Epithelial cell of prostate (primary cell): ENCODE results near the gene S100A8.
A peak's percentile ranks its signal among the peaks of the same experiment; 100 is the strongest.

Experiments used
- DNase-seq: peaks from one replicate; pipeline ENCODE4 v3.0.0-alpha.2; 2011; ENCODE audit warnings: low read depth, low spot score
- H3K27ac ChIP-seq: fragments of 450-650 bp; 2 replicates; pipeline ENCODE4 v1.5.1; 2017; ENCODE audit warnings: mild to moderate bottlenecking

The S100A8 gene

GRCh38 chr1:153395136-153395685 lies 4.3 kb upstream of the S100A8 start:
- no peak overlapping the region for H3K27ac ChIP-seq
- DNase-seq, result no peak

- H3K27ac ChIP-seq, result no peak overlapping the region
These were observed 3.5 kb upstream of the S100A8 start for GRCh38 chr1:153394391-153394790.

DNA sequence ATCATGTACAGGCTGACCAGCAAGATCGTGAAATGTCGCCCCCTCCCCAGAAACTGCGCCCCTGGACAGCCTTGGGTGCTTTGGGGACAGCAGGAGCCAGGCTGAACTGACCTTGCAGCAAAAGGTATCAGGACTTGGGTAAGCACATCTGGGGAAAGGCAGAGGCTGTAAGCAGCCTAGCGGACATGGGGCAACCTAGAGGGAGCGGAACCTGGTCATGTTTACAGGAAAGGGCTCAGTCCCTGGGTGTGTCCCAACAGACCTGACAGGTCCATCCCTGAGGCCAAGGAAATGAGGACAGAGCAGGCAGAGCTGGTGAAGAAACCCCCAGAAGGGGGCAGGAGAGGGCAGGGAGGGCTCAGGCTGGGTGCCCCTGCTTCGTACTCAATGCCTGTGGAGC lies 3.1 kb upstream of the S100A8 start:
- no peak for DNase-seq
- peak overlapping the region; percentile 5 for H3K27ac ChIP-seq

More at GRCh38 chr1:153394391-153394790, 3.5 kb upstream of the S100A8 start:
- no peak for DNase-seq

GRCh38 chr1:153392822-153393221 lies 1.9 kb upstream of the S100A8 start:
- no peak overlapping the region for H3K27ac ChIP-seq
- DNase-seq, result no peak

GRCh38 chr1:153392258-153392657 lies 1.4 kb upstream of the S100A8 start:
- no peak for DNase-seq
- no peak overlapping the region for H3K27ac ChIP-seq

DNA sequence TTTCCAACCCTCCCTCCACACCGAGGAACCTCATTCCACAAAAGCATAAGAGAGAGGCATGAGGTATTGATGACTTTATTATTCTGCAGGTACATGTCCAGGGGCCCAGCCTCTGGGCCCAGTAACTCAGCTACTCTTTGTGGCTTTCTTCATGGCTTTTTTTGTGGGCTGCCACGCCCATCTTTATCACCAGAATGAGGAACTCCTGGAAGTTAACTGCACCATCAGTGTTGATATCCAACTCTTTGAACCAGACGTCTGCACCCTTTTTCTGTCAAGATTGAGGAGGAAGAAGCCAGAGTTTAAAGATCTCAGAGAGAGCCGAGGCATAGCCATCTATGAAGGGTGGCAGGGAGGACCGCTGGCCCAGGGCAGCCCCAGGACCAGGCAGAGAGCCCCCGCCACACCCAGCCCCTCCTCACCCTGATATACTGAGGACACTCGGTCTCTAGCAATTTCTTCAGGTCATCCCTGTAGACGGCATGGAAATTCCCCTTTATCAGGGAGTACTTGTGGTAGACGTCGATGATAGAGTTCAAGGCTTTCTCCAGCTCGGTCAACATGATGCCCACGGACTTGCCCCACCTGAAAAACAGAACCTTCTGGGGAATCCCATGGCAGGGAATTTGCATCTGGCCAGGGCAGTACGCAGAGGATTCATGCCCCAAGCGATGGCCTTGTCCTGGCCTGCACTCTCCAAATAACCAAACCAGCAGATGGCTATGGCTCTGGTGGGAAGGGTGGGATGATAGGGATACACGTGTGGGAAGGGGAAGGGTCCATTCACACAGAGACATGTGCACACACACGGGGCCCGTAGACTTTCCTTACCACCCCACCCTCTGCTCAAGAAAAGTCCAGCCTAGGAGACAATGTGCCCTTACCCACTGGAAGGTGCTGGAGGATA lies 647 bp downstream of the S100A8 start:
- H3K27ac ChIP-seq, result no peak overlapping the region
- no peak for DNase-seq

DNA sequence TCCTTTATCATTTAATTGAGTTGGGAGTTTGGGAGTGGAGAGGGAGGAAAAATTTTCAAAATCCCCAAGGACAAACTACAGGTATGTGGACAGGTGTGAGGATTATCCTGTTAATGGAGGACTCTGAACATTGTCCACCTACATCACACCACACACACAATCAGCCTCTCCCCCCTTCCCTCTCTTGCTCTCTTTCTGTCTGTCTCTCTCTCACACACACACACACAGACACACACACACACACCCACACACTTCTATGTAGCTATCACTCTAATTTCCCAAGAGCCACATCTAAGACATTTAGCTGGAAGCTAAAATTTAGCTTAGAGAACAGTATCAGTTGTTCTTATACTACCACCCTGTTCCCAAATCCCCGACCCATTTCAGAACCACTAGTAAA lies 1.5 kb downstream of the S100A8 start:
- no peak overlapping the region for H3K27ac ChIP-seq
- DNase-seq, result no peak

DNA sequence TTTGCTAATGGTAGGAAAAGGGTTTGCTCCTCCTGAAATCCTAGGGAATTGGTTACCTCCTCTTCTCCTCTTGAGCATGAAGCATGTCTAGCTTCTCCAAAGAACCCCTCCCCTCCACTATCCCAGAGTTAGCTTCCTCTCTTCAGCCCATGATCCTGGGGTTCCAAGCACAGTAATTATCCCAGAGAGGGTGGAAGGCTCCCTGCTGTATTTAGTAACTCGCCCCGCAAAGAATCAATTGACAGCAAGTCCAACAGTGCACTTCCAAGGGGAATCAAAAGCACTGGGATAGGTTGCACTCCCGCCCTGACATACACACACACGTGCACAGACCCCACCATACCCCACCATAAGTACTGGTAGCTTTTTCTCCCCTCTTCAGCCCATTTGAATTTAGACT lies 3.1 kb downstream of the S100A8 start:
- H3K27ac ChIP-seq, result no peak overlapping the region
- no peak for DNase-seq

DNA sequence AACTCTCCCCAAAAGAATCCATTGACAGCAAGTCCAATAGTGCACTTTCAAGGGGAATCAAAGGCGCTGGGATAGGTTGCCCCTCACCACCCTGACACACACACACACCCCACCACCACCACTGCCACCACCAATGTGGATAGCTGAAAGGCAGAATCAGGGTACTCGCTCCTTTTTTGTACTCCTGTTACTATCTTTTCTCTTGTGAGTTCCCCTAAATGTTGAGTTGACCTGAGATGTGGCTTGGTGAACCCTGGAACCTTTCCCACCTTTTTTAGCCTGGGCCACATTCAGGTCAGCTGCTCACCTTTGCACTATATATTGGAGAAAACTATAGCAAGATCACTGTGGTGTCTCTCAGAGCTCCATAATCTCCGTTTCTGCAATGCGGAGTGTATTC lies 3.9 kb downstream of the S100A8 start:
- no peak for DNase-seq
- peak overlapping the region; percentile 63 for H3K27ac ChIP-seq

- peak; percentile 87 for DNase-seq
- H3K27ac ChIP-seq, result peak overlapping the region; percentile 63
These were observed 4.4 kb downstream of the S100A8 start for GRCh38 chr1:153386500-153386901.

DNA sequence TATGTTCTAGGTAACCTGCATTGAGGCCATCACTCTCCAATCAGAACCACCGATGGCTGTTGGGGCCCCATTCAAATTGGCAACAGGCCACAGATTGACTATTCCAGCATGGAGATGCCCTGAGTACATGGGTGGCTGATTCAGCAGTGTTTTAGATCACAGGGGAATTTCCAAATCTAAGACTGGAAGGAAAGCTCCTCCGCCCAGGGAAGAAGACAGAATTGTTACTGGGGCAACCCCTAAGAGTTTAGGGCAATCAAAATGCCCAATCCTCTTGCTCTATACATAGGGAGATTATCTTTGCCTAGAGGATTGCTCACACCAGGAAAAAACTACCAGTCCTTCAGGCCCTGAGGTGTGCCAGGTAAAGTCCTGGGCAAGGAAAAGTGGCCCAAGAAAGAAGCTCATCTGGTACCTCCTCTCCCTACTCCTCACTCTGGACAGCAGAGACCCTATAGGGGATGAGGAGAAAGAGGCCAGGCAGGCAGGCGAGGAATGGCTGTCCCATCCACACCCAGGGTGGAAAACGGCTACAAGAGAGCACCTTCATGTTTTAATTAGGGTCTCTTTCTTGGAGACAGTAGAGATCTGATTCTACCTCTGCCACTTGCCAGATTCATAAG lies 5.8 kb downstream of the S100A8 start:
- no peak for DNase-seq

GRCh38 chr1:153380711-153381110 lies 10.2 kb downstream of the S100A8 start:
- H3K27ac ChIP-seq, result no peak overlapping the region
- no peak for DNase-seq

More for the DNA sequence above, 5.8 kb downstream of the S100A8 start:
- H3K27ac ChIP-seq, result no peak overlapping the region

- DNase-seq, result no peak
These were observed 11.3 kb downstream of the S100A8 start for GRCh38 chr1:153379591-153379990.

GRCh38 chr1:153375511-153375910 lies 15.4 kb downstream of the S100A8 start, which contains the start of gene S100A12:
Gene S100A12, minus strand, starts transcription at chr1:153375621. Its CDS starts 1,029 bp downstream, at chr1:153374592.
- peak within 1 kb of the TSS; percentile 37 for H3K27ac ChIP-seq
- DNase-seq, result peak; percentile 77

More at GRCh38 chr1:153379591-153379990, 11.3 kb downstream of the S100A8 start:
- H3K27ac ChIP-seq, result no peak overlapping the region

DNA sequence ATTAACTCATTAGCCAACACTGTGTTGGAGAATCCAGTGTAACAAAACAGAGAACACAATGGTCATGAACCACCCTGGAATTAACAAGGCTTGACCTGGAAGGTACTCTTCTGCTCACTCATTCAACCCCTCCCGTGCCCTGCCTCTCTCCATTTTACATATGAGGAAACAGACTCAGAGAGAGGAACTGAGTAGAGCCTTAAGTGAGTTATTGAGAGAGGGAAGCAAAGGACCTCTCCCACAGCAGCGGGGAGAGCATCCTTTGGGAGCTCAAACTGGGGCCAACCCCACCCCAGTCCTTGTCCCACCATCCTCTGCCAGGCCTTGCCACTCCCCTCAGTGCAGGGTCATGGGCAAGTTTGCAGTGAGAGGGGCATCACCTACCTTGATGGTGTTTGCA lies 16.8 kb downstream of the S100A8 start:
- H3K27ac ChIP-seq, result peak overlapping the region; percentile 25
- no peak for DNase-seq

DNA sequence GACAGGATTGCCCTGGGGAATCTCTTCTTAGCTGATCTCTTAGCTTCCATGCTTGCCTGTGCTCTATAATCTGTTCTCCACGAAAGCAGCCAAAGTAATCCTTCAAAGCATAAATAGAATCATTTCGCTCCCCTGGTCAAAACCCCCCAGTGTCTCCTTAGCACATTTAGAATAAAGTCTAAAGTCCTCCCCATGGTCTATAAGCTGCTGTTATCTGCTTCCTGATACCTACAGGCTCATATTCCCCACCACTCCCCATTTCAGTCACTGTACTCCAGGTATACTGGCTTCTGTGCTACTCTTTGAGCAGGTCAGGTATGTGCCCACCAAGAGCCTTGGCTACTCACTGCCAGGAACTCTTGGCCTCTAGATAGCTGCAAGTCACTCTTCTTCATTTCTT lies 18.3 kb downstream of the S100A8 start:
- H3K27ac ChIP-seq, result no peak overlapping the region
- no peak for DNase-seq

DNA sequence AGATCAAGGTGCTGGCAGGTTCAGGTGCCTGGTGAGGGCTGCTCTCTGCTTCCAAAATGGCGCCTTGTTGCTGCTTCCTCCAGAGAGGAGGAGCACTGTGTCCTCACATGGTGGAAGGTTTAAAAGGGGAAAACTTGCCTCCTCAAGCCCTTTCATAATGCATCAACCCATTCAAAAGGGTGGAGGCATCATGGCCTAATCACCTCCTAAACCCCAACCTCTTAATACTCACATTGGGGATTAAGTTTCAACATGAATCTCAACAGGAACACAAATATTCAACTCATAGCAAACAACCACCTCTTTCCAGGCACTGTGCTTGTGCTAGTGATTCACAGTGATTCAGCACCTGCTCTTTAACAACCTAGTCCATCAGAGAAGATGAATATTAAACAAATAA lies 19.6 kb downstream of the S100A8 start:
- peak; percentile 73 for DNase-seq
- H3K27ac ChIP-seq, result peak overlapping the region; percentile 68

- peak overlapping the region; percentile 68 for H3K27ac ChIP-seq
These were observed 20.7 kb downstream of the S100A8 start for GRCh38 chr1:153370146-153370545.

DNA sequence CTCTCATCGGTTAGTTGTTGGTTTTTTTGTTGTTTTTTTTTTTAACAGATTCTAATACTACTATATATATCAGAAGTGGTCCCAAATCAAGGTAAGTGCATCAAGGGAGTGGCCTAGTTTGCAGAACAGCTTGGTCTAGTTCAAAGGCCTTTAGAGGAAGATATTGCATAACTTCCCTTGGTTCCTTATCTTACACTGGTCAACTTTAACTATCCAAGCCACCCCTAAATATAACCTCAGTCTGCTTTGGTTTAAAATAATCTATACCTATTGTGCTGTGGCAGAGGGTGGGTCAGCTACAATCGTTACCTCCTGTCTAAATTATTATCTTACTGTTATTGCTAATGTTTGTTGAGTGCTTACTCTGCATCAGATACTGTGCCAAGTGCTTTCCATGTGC lies 22.4 kb downstream of the S100A8 start:
- DNase-seq, result no peak
- H3K27ac ChIP-seq, result no peak overlapping the region

More at GRCh38 chr1:153370146-153370545, 20.7 kb downstream of the S100A8 start:
- no peak for DNase-seq

DNA sequence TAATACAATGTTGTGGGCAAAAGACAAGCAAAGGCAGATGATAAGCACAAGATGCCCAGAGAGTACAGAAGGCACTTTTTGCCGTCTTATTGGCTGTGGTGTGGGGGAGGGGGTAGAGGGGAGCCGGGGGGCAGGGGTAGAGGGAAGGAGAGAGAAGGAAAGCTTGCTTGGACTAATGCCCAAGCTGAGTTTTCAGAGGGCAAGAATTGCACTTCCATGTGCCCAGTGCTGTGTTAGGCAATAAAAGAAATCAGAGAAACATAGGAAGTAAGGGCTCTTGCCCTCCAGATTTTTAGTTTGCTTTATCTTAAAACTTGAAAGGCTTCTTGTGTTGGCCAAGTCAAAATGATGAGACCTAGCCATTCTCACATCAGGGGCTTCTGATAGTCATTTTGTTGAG lies 23.8 kb downstream of the S100A8 start:
- DNase-seq, result no peak
- H3K27ac ChIP-seq, result no peak overlapping the region

- no peak for DNase-seq
These were observed 24.6 kb downstream of the S100A8 start for GRCh38 chr1:153366261-153366660.

More at GRCh38 chr1:153366261-153366660, 24.6 kb downstream of the S100A8 start:
- H3K27ac ChIP-seq, result no peak overlapping the region
